Vagina (tissue), 2 donors: Measurements from ENCODE around the gene NUB1.

ENCODE experiments used
- POLR2A ChIP-seq, 2 donors: fragments of 450-650 bp; IDR thresholded peaks; one replicate each; pipeline ENCODE4 v1.6.1; 2017; ENCODE audit warnings: antibody characterized with exemption in 2 of 2, mild to moderate bottlenecking in 2 of 2, moderate library complexity in 2 of 2
- TF ChIP-seq, protein P1 (sequence below), 3 experiments: fragments of 450-650 bp in 2 of 3; fragments of 200-600 bp in 1 of 3; sonication (generic) in 1 of 3; IDR thresholded peaks; one replicate each; pipeline ENCODE4 v1.5.1; 2017 to 2019; ENCODE audit warnings: antibody characterized with exemption in 3 of 3, mild to moderate bottlenecking in 2 of 3, moderate library complexity in 2 of 3

- TF ChIP-seq POLR2A (IDR thresholded peaks at IDR 0.05), result no peak
- TF ChIP-seq, protein P1, sequence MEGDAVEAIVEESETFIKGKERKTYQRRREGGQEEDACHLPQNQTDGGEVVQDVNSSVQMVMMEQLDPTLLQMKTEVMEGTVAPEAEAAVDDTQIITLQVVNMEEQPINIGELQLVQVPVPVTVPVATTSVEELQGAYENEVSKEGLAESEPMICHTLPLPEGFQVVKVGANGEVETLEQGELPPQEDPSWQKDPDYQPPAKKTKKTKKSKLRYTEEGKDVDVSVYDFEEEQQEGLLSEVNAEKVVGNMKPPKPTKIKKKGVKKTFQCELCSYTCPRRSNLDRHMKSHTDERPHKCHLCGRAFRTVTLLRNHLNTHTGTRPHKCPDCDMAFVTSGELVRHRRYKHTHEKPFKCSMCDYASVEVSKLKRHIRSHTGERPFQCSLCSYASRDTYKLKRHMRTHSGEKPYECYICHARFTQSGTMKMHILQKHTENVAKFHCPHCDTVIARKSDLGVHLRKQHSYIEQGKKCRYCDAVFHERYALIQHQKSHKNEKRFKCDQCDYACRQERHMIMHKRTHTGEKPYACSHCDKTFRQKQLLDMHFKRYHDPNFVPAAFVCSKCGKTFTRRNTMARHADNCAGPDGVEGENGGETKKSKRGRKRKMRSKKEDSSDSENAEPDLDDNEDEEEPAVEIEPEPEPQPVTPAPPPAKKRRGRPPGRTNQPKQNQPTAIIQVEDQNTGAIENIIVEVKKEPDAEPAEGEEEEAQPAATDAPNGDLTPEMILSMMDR (IDR thresholded peaks at IDR 0.05), result no peak
Measured at GRCh38 chr7:151426441-151426903, 84.9 kb downstream of the NUB1 start.
